ENCODE measurements around the gene MAEA. TPM values are rescaled to one million over a fixed set of nuclear protein-coding genes. Genes with fewer than 3 reads are reported as not detected.
A peak's percentile ranks its signal among the peaks of the same experiment; 100 is the strongest.
"Not testable (repeated sequence)": the region's sequence is repeated elsewhere in the genome, so short reads cannot be mapped to it uniquely, and the experiment has no call there.

Gene MAEA
- total and polyA plus RNA-seq, 8 donors = 43.8 to 70.4 (median 56.1) TPM

DNA sequence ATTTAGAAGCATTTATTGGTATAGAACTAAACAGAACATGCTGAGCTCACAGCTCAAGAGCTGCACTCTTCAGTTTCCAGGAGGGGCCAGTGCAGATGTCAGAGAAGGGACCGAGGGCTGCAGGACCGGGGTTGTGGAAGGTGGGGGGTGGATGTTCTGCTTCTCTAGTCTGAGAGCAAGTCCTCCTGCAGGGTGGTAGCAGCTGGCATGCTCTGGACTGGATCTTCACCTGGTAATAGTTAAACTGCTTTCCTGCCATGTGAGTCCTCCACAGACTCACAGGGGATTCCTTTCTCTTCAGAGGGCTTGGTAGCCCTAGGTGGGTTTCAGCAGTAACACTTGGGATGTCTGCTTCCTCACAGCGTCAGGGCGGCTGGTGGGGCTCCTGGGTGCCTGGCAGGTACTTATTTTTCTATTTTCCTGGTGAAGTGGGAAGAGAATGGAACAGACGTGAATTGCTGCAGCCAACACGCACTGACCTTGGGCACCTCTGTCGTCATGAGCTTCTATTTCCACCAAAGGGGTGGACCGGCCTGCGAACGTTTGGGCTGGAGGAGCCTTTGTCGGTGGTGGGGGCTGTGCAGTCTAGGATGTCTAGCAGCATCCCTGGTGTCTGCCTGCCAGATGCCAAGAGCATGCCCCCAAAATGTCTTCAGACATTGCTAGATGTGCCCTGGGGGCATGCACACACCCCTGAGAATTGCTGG, 2.5 kb downstream of the MAEA start:
- Histone ChIP-seq H3K27ac (no peak overlapping the region), H3K4me1 (peaks cover 8 to 60% of the 10 kb centered on the region in 2 donors), H3K27me3 (no peaks in the 10 kb centered on the region), H3K4me3 (no peak overlapping the region), H3K36me3 (peaks cover 0 to 13% of the 10 kb centered on the region in 2 donors), H3K9me3 (no peaks in the 10 kb centered on the region)
- DNase-seq (peak in 1 of 4 donors; percentile 59), ATAC-seq (no peak)
- TF ChIP-seq, protein P1, sequence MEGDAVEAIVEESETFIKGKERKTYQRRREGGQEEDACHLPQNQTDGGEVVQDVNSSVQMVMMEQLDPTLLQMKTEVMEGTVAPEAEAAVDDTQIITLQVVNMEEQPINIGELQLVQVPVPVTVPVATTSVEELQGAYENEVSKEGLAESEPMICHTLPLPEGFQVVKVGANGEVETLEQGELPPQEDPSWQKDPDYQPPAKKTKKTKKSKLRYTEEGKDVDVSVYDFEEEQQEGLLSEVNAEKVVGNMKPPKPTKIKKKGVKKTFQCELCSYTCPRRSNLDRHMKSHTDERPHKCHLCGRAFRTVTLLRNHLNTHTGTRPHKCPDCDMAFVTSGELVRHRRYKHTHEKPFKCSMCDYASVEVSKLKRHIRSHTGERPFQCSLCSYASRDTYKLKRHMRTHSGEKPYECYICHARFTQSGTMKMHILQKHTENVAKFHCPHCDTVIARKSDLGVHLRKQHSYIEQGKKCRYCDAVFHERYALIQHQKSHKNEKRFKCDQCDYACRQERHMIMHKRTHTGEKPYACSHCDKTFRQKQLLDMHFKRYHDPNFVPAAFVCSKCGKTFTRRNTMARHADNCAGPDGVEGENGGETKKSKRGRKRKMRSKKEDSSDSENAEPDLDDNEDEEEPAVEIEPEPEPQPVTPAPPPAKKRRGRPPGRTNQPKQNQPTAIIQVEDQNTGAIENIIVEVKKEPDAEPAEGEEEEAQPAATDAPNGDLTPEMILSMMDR (IDR thresholded peaks at IDR 0.05) = no peak
- intact Hi-C loops (cut with DNase I) = no loop called here

DNA sequence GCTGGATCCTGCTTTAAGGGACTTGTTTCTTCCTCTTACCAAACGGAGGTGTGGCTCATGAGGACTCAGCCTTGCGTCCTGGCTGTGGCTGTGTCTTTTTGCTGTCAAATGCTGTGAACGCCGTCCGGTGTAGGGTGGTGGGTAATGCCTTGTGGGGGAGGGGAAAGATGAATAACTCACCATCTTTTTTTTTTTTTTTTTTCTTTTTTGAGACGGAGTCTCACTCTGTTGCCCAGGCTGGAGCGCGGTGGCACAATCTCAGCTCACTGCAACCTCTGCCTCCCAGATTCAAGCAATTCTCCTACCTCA, 3.0 kb downstream of the MAEA start:
- H3K27me3 ChIP-seq; H3K9me3 ChIP-seq; intact Hi-C loops (cut with DNase I); ATAC-seq; H3K27ac ChIP-seq; H3K4me3 ChIP-seq; DNase-seq: not testable (repeated sequence)
- Histone ChIP-seq H3K4me1 (peaks cover 8 to 60% of the 10 kb centered on the region in 2 donors), H3K36me3 (peaks cover 0 to 18% of the 10 kb centered on the region in 2 donors)

DNA sequence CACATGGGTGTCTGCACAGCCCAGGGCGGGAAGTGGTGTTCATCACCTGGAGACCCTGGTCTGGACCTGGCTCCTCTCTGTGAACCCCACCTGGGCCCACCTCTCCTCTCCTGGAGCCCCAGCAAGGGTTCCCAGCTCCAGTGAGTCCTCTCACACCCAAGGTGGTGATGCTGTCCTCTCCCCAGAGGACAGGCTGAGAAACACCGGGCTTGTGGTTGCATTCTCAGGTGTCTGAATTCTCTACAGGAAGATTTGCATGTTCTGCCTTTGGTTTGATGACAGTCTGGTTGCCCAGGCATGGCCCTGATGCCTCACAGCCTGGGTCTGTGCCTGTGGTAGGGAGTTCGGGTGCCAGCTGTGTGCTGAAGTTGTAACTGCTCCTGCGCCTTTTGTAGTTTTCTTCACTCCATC, 3.8 kb downstream of the MAEA start:
- TF ChIP-seq, protein P1 (IDR thresholded peaks at IDR 0.05) = no peak

DNA sequence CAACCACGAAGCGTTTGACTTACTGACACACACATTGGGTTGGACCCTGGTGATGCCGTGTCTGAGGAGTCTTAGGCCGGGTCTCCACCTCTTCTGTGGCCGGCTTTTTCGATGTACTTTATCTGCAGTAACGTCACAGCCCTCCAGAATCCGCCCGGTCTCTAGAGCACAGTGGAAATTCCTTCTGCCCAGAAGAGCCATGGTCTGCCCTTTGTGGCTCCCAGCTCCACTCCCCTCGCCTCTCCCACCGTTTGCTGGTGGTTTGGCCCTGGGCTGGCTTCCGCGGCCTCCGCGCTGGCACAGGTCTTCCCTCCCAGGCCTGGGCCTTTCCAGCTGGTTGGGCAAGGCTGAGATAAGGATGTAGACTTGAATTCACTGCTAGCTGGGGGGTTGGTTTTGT, 4.3 kb downstream of the MAEA start:
- Histone ChIP-seq H3K36me3 (peaks cover 0 to 32% of the 10 kb centered on the region in 2 donors), H3K27ac (no peak overlapping the region), H3K9me3 (no peaks in the 10 kb centered on the region), H3K4me3 (no peak overlapping the region), H3K27me3 (no peaks in the 10 kb centered on the region), H3K4me1 (peaks cover 8 to 60% of the 10 kb centered on the region in 2 donors)
- TF ChIP-seq, protein P1 (IDR thresholded peaks at IDR 0.05) = no peak
- ATAC-seq = no peak
- no peak for DNase-seq
- intact Hi-C loops (cut with DNase I) = no loop called here

More for the DNA sequence above, 3.8 kb downstream of the MAEA start:
- H3K4me3 ChIP-seq = no peak overlapping the region
- intact Hi-C loops (cut with DNase I) = no loop called here
- no peak for ATAC-seq
- H3K4me1 ChIP-seq = peaks cover 8 to 63% of the 10 kb centered on the region in 2 donors
- no peaks in the 10 kb centered on the region for H3K27me3 ChIP-seq
- no peak for DNase-seq
- H3K27ac ChIP-seq = no peak overlapping the region
- H3K36me3 ChIP-seq = peaks cover 0 to 27% of the 10 kb centered on the region in 2 donors
- H3K9me3 ChIP-seq = no peaks in the 10 kb centered on the region

DNA sequence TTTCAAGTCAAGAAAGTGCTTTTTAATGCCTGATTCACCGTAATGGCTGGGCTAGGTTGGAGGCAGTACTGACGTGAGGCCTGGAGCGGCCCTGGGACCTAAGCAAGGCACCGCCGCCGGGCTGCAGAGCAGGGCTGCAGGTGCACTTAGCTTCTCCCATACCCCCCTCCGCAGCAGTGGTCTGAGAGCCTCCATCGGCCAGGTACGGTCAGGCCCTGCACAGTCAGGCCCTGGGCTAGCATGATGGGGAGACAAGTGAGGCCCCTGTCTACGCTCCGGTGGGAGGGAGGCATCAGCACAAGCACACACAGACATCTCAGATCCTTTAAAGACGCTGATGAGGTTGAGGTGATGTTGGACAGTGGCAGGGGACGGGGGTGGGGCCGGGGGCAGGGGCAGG, 4.7 kb downstream of the MAEA start:
- no peaks in the 10 kb centered on the region for H3K9me3 ChIP-seq
- intact Hi-C loops (cut with DNase I) = no loop called here
- TF ChIP-seq, protein P1 (IDR thresholded peaks at IDR 0.05) = no peak
- ATAC-seq (no peak), DNase-seq (peak in 1 of 4 donors; percentile 58)
- peaks cover 0 to 36% of the 10 kb centered on the region in 2 donors for H3K36me3 ChIP-seq
- H3K4me3 ChIP-seq = no peak overlapping the region
- H3K4me1 ChIP-seq = peaks cover 8 to 62% of the 10 kb centered on the region in 2 donors
- H3K27me3 ChIP-seq = no peaks in the 10 kb centered on the region
- H3K27ac ChIP-seq = no peak overlapping the region

DNA sequence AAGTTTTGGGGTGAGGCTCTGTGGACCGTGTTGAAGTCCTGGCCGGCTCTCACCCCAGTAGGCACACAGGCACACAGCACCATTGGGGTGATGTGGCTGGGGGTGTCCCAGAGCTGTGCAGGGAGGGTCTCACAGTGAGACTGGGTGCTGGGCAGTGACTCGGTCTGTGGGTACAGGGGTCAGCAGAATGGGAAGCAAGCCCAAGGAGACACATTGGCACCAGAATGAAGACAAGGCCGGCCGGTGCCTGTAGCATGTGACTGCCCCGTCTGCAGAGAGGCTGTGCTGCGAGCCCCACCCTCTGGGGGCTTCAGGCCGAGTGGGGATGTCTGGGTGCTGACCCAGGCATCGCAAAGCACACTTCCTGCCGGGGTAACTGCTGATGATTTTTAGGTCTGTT, 5.2 kb downstream of the MAEA start:
- Histone ChIP-seq H3K36me3 (peaks cover 0 to 41% of the 10 kb centered on the region in 2 donors), H3K4me1 (peaks cover 8 to 67% of the 10 kb centered on the region in 2 donors), H3K27me3 (no peaks in the 10 kb centered on the region), H3K9me3 (no peaks in the 10 kb centered on the region), H3K27ac (peak overlapping the region in 1 of 2 donors; percentile 3), H3K4me3 (no peak overlapping the region)
- ATAC-seq = no peak
- DNase-seq = peak in 1 of 4 donors; percentile 75
- intact Hi-C loops (cut with DNase I) = no loop called here
- TF ChIP-seq, protein P1 (IDR thresholded peaks at IDR 0.05) = no peak
